ENCODE results near the gene SSC4D. TPM values are rescaled to one million over a fixed set of nuclear protein-coding genes. Genes with fewer than 3 reads are reported as not detected.

Gene SSC4D
- total RNA-seq, 1 donor from 2014 or later = 6.0 TPM

- no peaks in the 10 kb centered on the region for H3K4me1 Mint-ChIP-seq (ENCODE audit: low read depth, unreplicated experiment)
- Histone ChIP-seq H3K27ac (ENCODE audit: low read depth, low read length) (no peak overlapping the region), H3K4me2 (ENCODE audit: low read length) (no peak overlapping the region), H2AFZ (ENCODE audit: low read depth, low read length) (no peak overlapping the region), H3K9ac (ENCODE audit: low read length) (no peak overlapping the region), H3K4me3 (ENCODE audit: insufficient read depth, low read depth, low read length) (no peak overlapping the region), H3K9me3 (ENCODE audit: insufficient read depth, low read depth, low read length) (no peaks in the 10 kb centered on the region), H3K4me1 (ENCODE audit: insufficient read depth, low read length) (peaks cover 4% of the 10 kb centered on the region), H4K20me1 (ENCODE audit: insufficient read depth, low read length) (no peaks in the 10 kb centered on the region), H3K79me2 (ENCODE audit: insufficient read depth, low read length) (no peaks in the 10 kb centered on the region), H3K36me3 (ENCODE audit: insufficient read depth, low read length) (no peaks in the 10 kb centered on the region), H3K27me3 (ENCODE audit: insufficient read depth, low read length) (no peaks in the 10 kb centered on the region)
- FAIRE-seq = no peak
- DNase-seq (ENCODE audit: low read depth) = no peak
- no peaks in the 10 kb centered on the region for H3K36me3 Mint-ChIP-seq (ENCODE audit: low read depth, unreplicated experiment)
- no peak overlapping the region for H3K27ac Mint-ChIP-seq (ENCODE audit: unreplicated experiment)
- no peaks in the 10 kb centered on the region for H3K9me3 Mint-ChIP-seq (ENCODE audit: unreplicated experiment)
- no peak overlapping the region for H3K4me3 Mint-ChIP-seq (ENCODE audit: unreplicated experiment)
- peaks cover 4% of the 10 kb centered on the region for H3K27me3 Mint-ChIP-seq (ENCODE audit: low read depth, unreplicated experiment)
- TF ChIP-seq CTCF (IDR thresholded peaks at IDR 0.05; ENCODE audit: insufficient read depth, low read depth, low read length) (no peak), EZH2 (IDR thresholded peaks at IDR 0.05; ENCODE audit: insufficient read depth, low read length) (no peak)
Observed at GRCh38 chr7:76428868-76429805, 19.6 kb upstream of the SSC4D start.

GRCh38 chr7:76428149-76428823 lies 18.8 kb upstream of the SSC4D start:
- TF ChIP-seq EZH2 (IDR thresholded peaks at IDR 0.05; ENCODE audit: insufficient read depth, low read length) (no peak), CTCF (IDR thresholded peaks at IDR 0.05; ENCODE audit: insufficient read depth, low read depth, low read length) (no peak)
- no peak overlapping the region for H3K4me3 ChIP-seq (ENCODE audit: insufficient read depth, low read depth, low read length)
- no peak overlapping the region for H2AFZ ChIP-seq (ENCODE audit: low read depth, low read length)
- peaks cover 8% of the 10 kb centered on the region for H3K4me1 Mint-ChIP-seq (ENCODE audit: low read depth, unreplicated experiment)
- H3K36me3 Mint-ChIP-seq (ENCODE audit: low read depth, unreplicated experiment) = no peaks in the 10 kb centered on the region
- no peaks in the 10 kb centered on the region for H3K27me3 ChIP-seq (ENCODE audit: insufficient read depth, low read length)
- H4K20me1 ChIP-seq (ENCODE audit: insufficient read depth, low read length) = no peaks in the 10 kb centered on the region
- H3K36me3 ChIP-seq (ENCODE audit: insufficient read depth, low read length) = no peaks in the 10 kb centered on the region
- H3K9me3 ChIP-seq (ENCODE audit: insufficient read depth, low read depth, low read length) = no peaks in the 10 kb centered on the region
- no peaks in the 10 kb centered on the region for H3K9me3 Mint-ChIP-seq (ENCODE audit: unreplicated experiment)
- peaks cover 12% of the 10 kb centered on the region for H3K4me1 ChIP-seq (ENCODE audit: insufficient read depth, low read length)
- peaks cover 4% of the 10 kb centered on the region for H3K27me3 Mint-ChIP-seq (ENCODE audit: low read depth, unreplicated experiment)
- H3K27ac ChIP-seq (ENCODE audit: low read depth, low read length) = no peak overlapping the region
- peak overlapping the region; percentile 53 for H3K27ac Mint-ChIP-seq (ENCODE audit: unreplicated experiment)
- H3K4me2 ChIP-seq (ENCODE audit: low read length) = no peak overlapping the region
- no peak overlapping the region for H3K4me3 Mint-ChIP-seq (ENCODE audit: unreplicated experiment)
- FAIRE-seq (no peak), DNase-seq (ENCODE audit: low read depth) (no peak)
- no peaks in the 10 kb centered on the region for H3K79me2 ChIP-seq (ENCODE audit: insufficient read depth, low read length)
- H3K9ac ChIP-seq (ENCODE audit: low read length) = no peak overlapping the region
